Parathyroid adenoma (tissue), 2 donors: ENCODE data around the gene OSBPL3.

Experiments
- H2AFZ ChIP-seq: fragments of 300-600 bp; sonication (generic); one replicate; pipeline ENCODE4 v1.7.0; 2017; ENCODE audit warnings: antibody characterized with exemption, mild to moderate bottlenecking
- H3K27ac ChIP-seq: fragments of 300-600 bp; sonication (generic); one replicate; pipeline ENCODE4 v1.7.0; 2017
- H3K27me3 ChIP-seq: fragments of 300-600 bp; sonication (generic); one replicate; pipeline ENCODE4 v1.7.0; 2017; ENCODE audit warnings: low read length; ENCODE audit not compliant: control insufficient read depth, insufficient read depth
- H3K36me3 ChIP-seq: fragments of 300-600 bp; sonication (generic); one replicate; pipeline ENCODE4 v1.7.0; 2017; ENCODE audit warnings: low read length; ENCODE audit not compliant: control insufficient read depth, insufficient read depth
- H3K4me1 ChIP-seq: fragments of 300-600 bp; sonication (generic); one replicate; pipeline ENCODE4 v1.7.0; 2017; ENCODE audit warnings: control low read depth
- H3K4me2 ChIP-seq: fragments of 300-600 bp; sonication (generic); one replicate; pipeline ENCODE4 v1.7.0; 2017; ENCODE audit warnings: low read length
- H3K4me3 ChIP-seq: fragments of 300-600 bp; sonication (generic); one replicate; pipeline ENCODE4 v1.7.0; 2017; ENCODE audit warnings: low read depth, low read length
- H3K79me2 ChIP-seq: fragments of 300-600 bp; sonication (generic); one replicate; pipeline ENCODE4 v1.7.0; 2017; ENCODE audit warnings: control low read depth
- H3K9ac ChIP-seq: fragments of 300-600 bp; sonication (generic); one replicate; pipeline ENCODE4 v1.7.0; 2017; ENCODE audit warnings: mild to moderate bottlenecking
- H3K9me3 ChIP-seq: fragments of 300-600 bp; sonication (generic); one replicate; pipeline ENCODE4 v1.7.0; 2017; ENCODE audit warnings: low read length; ENCODE audit not compliant: control insufficient read depth
- CTCF ChIP-seq: fragments of 300-600 bp; sonication (generic); IDR thresholded peaks from one replicate; pipeline ENCODE4 v1.7.0; 2017; ENCODE audit warnings: antibody characterized with exemption, mild to moderate bottlenecking
- donor health status: primary hyperparathyroidism.

The OSBPL3 gene

GRCh38 chr7:24763303-24763901 lies 216.6 kb downstream of the OSBPL3 start:
- Histone ChIP-seq H2AFZ (no peak overlapping the region), H3K27ac (no peak overlapping the region), H3K4me1 (no peaks in the 10 kb centered on the region), H3K79me2 (no peaks in the 10 kb centered on the region), H3K4me3 (no peak overlapping the region), H3K4me2 (no peak overlapping the region), H3K9me3 (no peaks in the 10 kb centered on the region), H3K9ac (no peak overlapping the region), H3K27me3 (no peaks in the 10 kb centered on the region), H3K36me3 (no peaks in the 10 kb centered on the region)
- no peak for TF ChIP-seq CTCF

- Histone ChIP-seq H3K4me3 (no peak overlapping the region), H3K9me3 (no peaks in the 10 kb centered on the region), H3K79me2 (no peaks in the 10 kb centered on the region), H3K4me2 (no peak overlapping the region), H3K27ac (no peak overlapping the region), H3K36me3 (no peaks in the 10 kb centered on the region), H2AFZ (no peak overlapping the region), H3K9ac (no peak overlapping the region), H3K27me3 (no peaks in the 10 kb centered on the region), H3K4me1 (no peaks in the 10 kb centered on the region)
- no peak for TF ChIP-seq CTCF
Measured at GRCh38 chr7:24762771-24763170, 217.2 kb downstream of the OSBPL3 start.

GRCh38 chr7:24760968-24761367 lies 219.0 kb downstream of the OSBPL3 start:
- Histone ChIP-seq H3K27me3 (no peaks in the 10 kb centered on the region), H3K4me2 (no peak overlapping the region), H3K9ac (no peak overlapping the region), H2AFZ (no peak overlapping the region), H3K36me3 (no peaks in the 10 kb centered on the region), H3K79me2 (no peaks in the 10 kb centered on the region), H3K4me1 (no peaks in the 10 kb centered on the region), H3K9me3 (no peaks in the 10 kb centered on the region), H3K27ac (no peak overlapping the region), H3K4me3 (no peak overlapping the region)
- no peak for TF ChIP-seq CTCF

- Histone ChIP-seq H3K27me3 (no peaks in the 10 kb centered on the region), H3K9ac (peak within 1 kb of the TSS; percentile 49), H3K36me3 (no peaks in the 10 kb centered on the region), H3K9me3 (no peaks in the 10 kb centered on the region), H3K27ac (peak within 1 kb of the TSS; percentile 61), H3K79me2 (no peaks in the 10 kb centered on the region), H3K4me2 (peak within 1 kb of the TSS; percentile 92), H3K4me1 (no peaks in the 10 kb centered on the region), H3K4me3 (peak within 1 kb of the TSS; percentile 64), H2AFZ (peak within 1 kb of the TSS; percentile 100)
- no peak for TF ChIP-seq CTCF
Measured at GRCh38 chr7:24757353-24758275, 222.4 kb downstream of the OSBPL3 start, which contains the start of gene GSDME. TSS of gene GSDME (minus strand) at chr7:24757464. CDS start at chr7:24749774, 7,690 bp downstream.
